NCI-H748 treated with DMSO at 0.1 percent for 48 hours (cell line): ENCODE data around the gene SCD5.
A peak's percentile ranks its signal among the peaks of the same experiment; 100 is the strongest.

Experiments used
- DNase-seq: peaks from one replicate; lab custom pipeline; 2025; lab: John Stamatoyannopoulos, UW

Gene SCD5

GRCh38 chr4:82765134-82765533, 33.5 kb downstream of the SCD5 start:
- no peak for DNase-seq

GRCh38 chr4:82761229-82761628, 37.4 kb downstream of the SCD5 start:
- no peak for DNase-seq

- DNase-seq: no peak
Observed at GRCh38 chr4:82758701-82759685, 39.6 kb downstream of the SCD5 start.

GRCh38 chr4:82756061-82756460, 42.5 kb downstream of the SCD5 start:
- DNase-seq: no peak

GRCh38 chr4:82755650-82756049, 42.9 kb downstream of the SCD5 start:
- DNase-seq: no peak

GRCh38 chr4:82754513-82755165, 44.0 kb downstream of the SCD5 start:
- no peak for DNase-seq

GRCh38 chr4:82753725-82754410, 44.7 kb downstream of the SCD5 start:
- no peak for DNase-seq

GRCh38 chr4:82753238-82753637, 45.4 kb downstream of the SCD5 start:
- no peak for DNase-seq

- DNase-seq: no peak
Observed at GRCh38 chr4:82748810-82749470, 49.7 kb downstream of the SCD5 start.

- no peak for DNase-seq
Observed at GRCh38 chr4:82747686-82748575, 50.7 kb downstream of the SCD5 start.

GRCh38 chr4:82746705-82747574, 51.7 kb downstream of the SCD5 start:
- DNase-seq: no peak

- DNase-seq: no peak
Observed at GRCh38 chr4:82745173-82745842, 53.3 kb downstream of the SCD5 start.

GRCh38 chr4:82744284-82744968, 54.2 kb downstream of the SCD5 start:
- DNase-seq: no peak

- DNase-seq: no peak
Observed at GRCh38 chr4:82741188-82741587, 57.4 kb downstream of the SCD5 start.

GRCh38 chr4:82739287-82740190, 59.1 kb downstream of the SCD5 start:
- peak; percentile 14 for DNase-seq

- DNase-seq: no peak
Observed at GRCh38 chr4:82737354-82737753, 61.2 kb downstream of the SCD5 start.

GRCh38 chr4:82733636-82734035, 65.0 kb downstream of the SCD5 start:
- no peak for DNase-seq

- no peak for DNase-seq
Observed at GRCh38 chr4:82728301-82728700, 70.3 kb downstream of the SCD5 start.
